H9 (cell line): ENCODE results near the gene NEK5. TPM values are rescaled to one million over a fixed set of nuclear protein-coding genes. Genes with fewer than 3 reads are reported as not detected.

Experiments used
- DNase-seq: peaks from one replicate; pipeline ENCODE4 v3.0.0-alpha.2; 2017
- H2AFZ ChIP-seq: one replicate; pipeline ENCODE4 v1.6.1; 2013; ENCODE audit warnings: mild to moderate bottlenecking, low read length, control low read depth, moderate library complexity
- H2AK5ac ChIP-seq: 2 replicates; pipeline ENCODE4 v1.6.1; 2013; ENCODE audit warnings: low read length, control low read depth, mixed read lengths; ENCODE audit not compliant: insufficient read length
- H2BK120ac ChIP-seq: one replicate; pipeline ENCODE4 v1.6.1; 2013; ENCODE audit warnings: low read depth, mild to moderate bottlenecking, low read length, control low read depth, inconsistent platforms; ENCODE audit not compliant: poor library complexity, severe bottlenecking
- H2BK12ac ChIP-seq: 2 replicates; pipeline ENCODE4 v1.6.1; 2013; ENCODE audit warnings: low read length, control low read depth, mixed read lengths, low read depth; ENCODE audit not compliant: insufficient read length
- H2BK15ac ChIP-seq: 2 replicates; pipeline ENCODE4 v1.6.1; 2013; ENCODE audit warnings: low read depth, low read length, control low read depth
- H2BK20ac ChIP-seq: one replicate; pipeline ENCODE4 v1.6.1; 2013; ENCODE audit warnings: low read depth, mild to moderate bottlenecking, low read length, control low read depth, inconsistent platforms; ENCODE audit not compliant: poor library complexity, severe bottlenecking
- H2BK5ac ChIP-seq: 2 replicates; pipeline ENCODE4 v1.6.1; 2013; ENCODE audit warnings: low read length, control low read depth, mixed read lengths; ENCODE audit not compliant: insufficient read length
- H3K14ac ChIP-seq: 2 replicates; pipeline ENCODE4 v1.6.1; 2013; ENCODE audit warnings: low read length, control low read depth; ENCODE audit not compliant: insufficient read depth
- H3K18ac ChIP-seq: 2 replicates; pipeline ENCODE4 v1.6.1; 2013; ENCODE audit warnings: low read depth, mild to moderate bottlenecking, mixed read lengths, low read length, control low read depth; ENCODE audit not compliant: insufficient read length
- H3K23ac ChIP-seq: 2 replicates; pipeline ENCODE4 v1.6.1; 2013; ENCODE audit warnings: low read length, control low read depth, mixed read lengths, low read depth; ENCODE audit not compliant: insufficient read length
- H3K23me2 ChIP-seq: 2 replicates; pipeline ENCODE4 v1.6.1; 2013; ENCODE audit warnings: low read depth, mild to moderate bottlenecking, mixed read lengths, low read length, control low read depth; ENCODE audit not compliant: insufficient read length, poor library complexity, severe bottlenecking
- H3K27ac ChIP-seq: 2 replicates; pipeline ENCODE4 v1.5.1; 2013; ENCODE audit warnings: low read length, control low read depth, mixed read lengths, low read depth; ENCODE audit not compliant: insufficient read length
- H3K27me3 ChIP-seq: 2 replicates; pipeline ENCODE4 v1.6.1; 2013; ENCODE audit warnings: low read length, control low read depth, inconsistent platforms; ENCODE audit not compliant: insufficient read depth
- H3K4ac ChIP-seq: 2 replicates; pipeline ENCODE4 v1.6.1; 2013; ENCODE audit warnings: low read depth, mild to moderate bottlenecking, control low read depth, inconsistent platforms, low read length, moderate library complexity
- H3K4me1 ChIP-seq: 2 replicates; pipeline ENCODE4 v1.6.1; 2013; ENCODE audit warnings: low read length, control low read depth, inconsistent platforms; ENCODE audit not compliant: insufficient read depth
- H3K4me2 ChIP-seq: 2 replicates; pipeline ENCODE4 v1.6.1; 2013; ENCODE audit warnings: low read length, control low read depth, mixed read lengths; ENCODE audit not compliant: insufficient read length, insufficient read depth
- H3K56ac ChIP-seq: 2 replicates; pipeline ENCODE4 v1.6.1; 2013; ENCODE audit warnings: low read depth, mild to moderate bottlenecking, mixed read lengths, low read length, control low read depth; ENCODE audit not compliant: insufficient read length
- H3K79me1 ChIP-seq: 2 replicates; pipeline ENCODE4 v1.6.1; 2013; ENCODE audit warnings: low read depth, mild to moderate bottlenecking, moderate library complexity, low read length, control low read depth, inconsistent platforms; ENCODE audit not compliant: insufficient read depth, poor library complexity, severe bottlenecking
- H3K79me2 ChIP-seq: 2 replicates; pipeline ENCODE4 v1.6.1; 2013; ENCODE audit warnings: low read length, control low read depth, inconsistent platforms; ENCODE audit not compliant: insufficient read depth
- H3K9ac ChIP-seq: 2 replicates; pipeline ENCODE4 v1.6.1; 2013; ENCODE audit warnings: low read length, control low read depth, mixed read lengths; ENCODE audit not compliant: insufficient read length; ENCODE audit errors: extremely low read depth
- H3K9me3 ChIP-seq: one replicate; pipeline ENCODE4 v1.6.1; 2013; ENCODE audit warnings: low read depth, low read length, inconsistent platforms; ENCODE audit not compliant: control insufficient read depth
- H3T11ph ChIP-seq: one replicate; pipeline ENCODE4 v1.6.1; 2013; ENCODE audit warnings: mild to moderate bottlenecking, low read length, control low read depth, inconsistent platforms
- H4K20me1 ChIP-seq: one replicate; pipeline ENCODE4 v1.6.1; 2013; ENCODE audit not compliant: control insufficient read depth, insufficient read length, insufficient read depth
- H4K5ac ChIP-seq: 2 replicates; pipeline ENCODE4 v1.6.1; 2013; ENCODE audit warnings: low read depth, mild to moderate bottlenecking, mixed read lengths, low read length, control low read depth; ENCODE audit not compliant: insufficient read length
- H4K8ac ChIP-seq: replicated peaks from 2 replicates; pipeline ENCODE4 v1.6.1; 2013; ENCODE audit warnings: low read length, control low read depth, mixed read lengths, low read depth; ENCODE audit not compliant: insufficient read length
- H4K91ac ChIP-seq: 2 replicates; pipeline ENCODE4 v1.6.1; 2013; ENCODE audit warnings: low read depth, mild to moderate bottlenecking, moderate library complexity, mixed read lengths, low read length, control low read depth; ENCODE audit not compliant: insufficient read length
- H3K27ac Mint-ChIP-seq, 3 experiments: 2 replicates in 2 of 3; 3 replicates in 1 of 3; pipeline ENCODE4 v1.8.0; 2020 to 2021; ENCODE audit warnings: mixed read lengths in 3 of 3, mild to moderate bottlenecking in 1 of 3, moderate library complexity in 1 of 3
- H3K27me3 Mint-ChIP-seq: 2 replicates; pipeline ENCODE4 v1.8.0; 2021; ENCODE audit warnings: low read depth, mild to moderate bottlenecking, moderate library complexity, mixed read lengths
- H3K36me3 Mint-ChIP-seq, 3 experiments: 2 replicates in 2 of 3; 3 replicates in 1 of 3; pipeline ENCODE4 v1.8.0; 2020 to 2021; ENCODE audit warnings: low read depth in 3 of 3, mixed read lengths in 3 of 3; ENCODE audit not compliant: insufficient read depth in 1 of 3
- H3K4me1 Mint-ChIP-seq, 2 experiments: 2 replicates each; pipeline ENCODE4 v1.8.0; 2020; ENCODE audit warnings: mixed read lengths in 2 of 2
- H3K4me3 Mint-ChIP-seq, 2 experiments: 2 replicates in 1 of 2; 3 replicates in 1 of 2; pipeline ENCODE4 v1.8.0; 2020 to 2021; ENCODE audit warnings: mild to moderate bottlenecking in 2 of 2, mixed read lengths in 2 of 2, moderate library complexity in 1 of 2
- H3K9me3 Mint-ChIP-seq, 2 experiments: 2 replicates in 1 of 2; 3 replicates in 1 of 2; pipeline ENCODE4 v1.8.0; 2020; ENCODE audit warnings: mild to moderate bottlenecking in 2 of 2, mixed read lengths in 2 of 2, moderate library complexity in 1 of 2
- CTCF ChIP-seq: fragments of 200-600 bp; sonication (generic); conservative IDR thresholded peaks from 3 replicates; pipeline ENCODE4 v1.8.0; 2021; ENCODE audit warnings: antibody characterized with exemption, mild to moderate bottlenecking
- WGBS: extraction: QIAGEN DNeasy Blood & Tissue Kit; methylation state at CpG from one replicate; pipeline ENCODE4 v1.1.7; 2013; ENCODE audit warnings: missing lambda C conversion rate, low lambda C conversion rate, mixed read lengths; ENCODE audit not compliant: insufficient read length; ENCODE audit errors: extremely low coverage; 5-methylcytosine and 5-hydroxymethylcytosine counted together
- total RNA-seq: library from RNA; stranded (reverse); gene quantifications from 2 replicates; pipeline ENCODE4 v1.2.1, GENCODE V29; 2021

The NEK5 gene
- total RNA-seq, 1 experiment from 2014 or later: 0.26 TPM

- no peak for TF ChIP-seq CTCF
- no peak for DNase-seq
- Histone ChIP-seq H3K4me2 (no peak overlapping the region), H3K23me2 (peaks cover 5% of the 10 kb centered on the region), H4K8ac (no peak overlapping the region), H3K27ac (no peak overlapping the region), H2BK5ac (no peak overlapping the region), H4K20me1 (no peaks in the 10 kb centered on the region), H3K4ac (no peak overlapping the region), H3K9ac (no peak overlapping the region), H3T11ph (no peak overlapping the region), H2AK5ac (no peak overlapping the region), H3K9me3 (no peaks in the 10 kb centered on the region), H3K23ac (no peak overlapping the region), H2BK15ac (no peak overlapping the region), H3K79me1 (no peaks in the 10 kb centered on the region), H2BK20ac (no peak overlapping the region), H3K56ac (no peak overlapping the region), H2BK120ac (no peak overlapping the region), H2BK12ac (no peak overlapping the region), H3K79me2 (no peaks in the 10 kb centered on the region), H4K91ac (no peak overlapping the region), H4K5ac (no peak overlapping the region), H3K18ac (no peak overlapping the region), H3K27me3 (no peaks in the 10 kb centered on the region; the same call in 1 of the 2 replicates), H3K14ac (no peak overlapping the region), H3K4me1 (peaks cover 1% of the 10 kb centered on the region; the same call in 1 of the 2 replicates), H2AFZ (no peak overlapping the region)
- no CpG with 5 or more reads among the region's 5 CpGs for WGBS
- Mint-ChIP-seq H3K27me3 (peaks cover 12% of the 10 kb centered on the region), H3K27ac (no peak overlapping the region), H3K4me1 (peaks cover 21 to 23% of the 10 kb centered on the region in 2 experiments), H3K9me3 (peaks cover 0 to 6% of the 10 kb centered on the region in 2 experiments; a peak in 3 of 5 replicates), H3K4me3 (no peak overlapping the region), H3K36me3 (peaks cover 5 to 17% (median 16%) of the 10 kb centered on the region in 3 experiments)
Observed at GRCh38 chr13:52162279-52163101, 33.6 kb upstream of the NEK5 start.
